Activated T-helper 2 cell treated with anti-CD3 and anti-CD28 coated beads, Interferon-gamma antibody, Interleukin-2, Interleukin-4, amounts not matched to agents 10 μg/mL and 5 μg/mL and 100 μg/mL, durations not matched to agents 14 hours and 24 hours and 36 hours (primary cell): ENCODE results near the gene GTPBP6. TPM values are rescaled to one million over a fixed set of nuclear protein-coding genes. Genes with fewer than 3 reads are reported as not detected.
"Not testable (repeated sequence)": the region's sequence is repeated elsewhere in the genome, so short reads cannot be mapped to it uniquely, and the experiment has no call there.

Experiments used
- DNase-seq: peaks from one replicate; pipeline ENCODE4 v3.0.0; 2021; ENCODE audit warnings: low spot score
- H3K27ac Mint-ChIP-seq: one replicate; pipeline ENCODE4 v1.8.0; 2021; ENCODE audit warnings: mixed read lengths
- H3K27me3 Mint-ChIP-seq: one replicate; pipeline ENCODE4 v1.8.0; 2021; ENCODE audit warnings: low read depth, mixed read lengths
- H3K36me3 Mint-ChIP-seq: one replicate; pipeline ENCODE4 v1.8.0; 2021; ENCODE audit warnings: low read depth, mixed read lengths
- H3K4me1 Mint-ChIP-seq: one replicate; pipeline ENCODE4 v1.8.0; 2021; ENCODE audit warnings: low read depth, mixed read lengths
- H3K4me3 Mint-ChIP-seq: one replicate; pipeline ENCODE4 v1.8.0; 2021; ENCODE audit warnings: low read depth, mild to moderate bottlenecking, moderate library complexity, mixed read lengths
- H3K9me3 Mint-ChIP-seq: one replicate; pipeline ENCODE4 v1.8.0; 2021; ENCODE audit warnings: mixed read lengths
- intact Hi-C: fragments of 100-400 bp; cut with micrococcal nuclease; formaldehyde crosslinking; loops from one replicate; pipeline ENCODE4 v1.15.1; 2023
- total RNA-seq: library from RNA; stranded (reverse); gene quantifications from 2 replicates; pipeline ENCODE4 v1.2.3, GENCODE V29; 2022

GTPBP6 gene
- total RNA-seq, 1 donor from 2014 or later = 65.5 TPM

- H3K27me3 Mint-ChIP-seq = no peaks in the 10 kb centered on the region
- H3K27ac Mint-ChIP-seq = no peak overlapping the region
- no peaks in the 10 kb centered on the region for H3K36me3 Mint-ChIP-seq
- DNase-seq = no peak
- no peaks in the 10 kb centered on the region for H3K9me3 Mint-ChIP-seq
- intact Hi-C loops = no loop called here
- no peaks in the 10 kb centered on the region for H3K4me1 Mint-ChIP-seq
- no peak overlapping the region for H3K4me3 Mint-ChIP-seq
Observed at GRCh38 chrX:264634-265455, 53.8 kb downstream of the GTPBP6 start.

DNA sequence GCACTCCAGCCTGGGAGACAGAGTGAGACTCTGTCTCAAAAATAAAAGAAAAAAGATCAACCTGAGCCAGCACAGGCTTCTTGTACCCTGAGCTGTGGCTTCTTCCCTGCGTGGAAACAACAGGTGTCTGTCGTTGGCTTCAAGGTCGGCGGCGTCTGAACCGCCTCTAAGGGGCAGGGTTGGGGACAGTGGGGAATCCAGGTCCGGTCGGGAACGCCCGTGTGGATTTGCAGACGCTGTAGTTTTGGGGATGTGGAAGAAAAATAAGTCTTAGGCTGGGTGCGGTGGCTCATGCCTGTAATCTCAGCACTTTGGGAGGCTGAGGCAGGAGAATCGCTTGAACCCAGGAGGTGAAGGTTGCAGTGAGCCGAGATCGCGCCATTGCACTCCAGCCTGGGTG, 54.6 kb downstream of the GTPBP6 start:
- intact Hi-C loops, H3K4me3 Mint-ChIP-seq, DNase-seq, H3K27ac Mint-ChIP-seq, H3K27me3 Mint-ChIP-seq, H3K4me1 Mint-ChIP-seq, H3K9me3 Mint-ChIP-seq, H3K36me3 Mint-ChIP-seq: not testable (repeated sequence)

DNA sequence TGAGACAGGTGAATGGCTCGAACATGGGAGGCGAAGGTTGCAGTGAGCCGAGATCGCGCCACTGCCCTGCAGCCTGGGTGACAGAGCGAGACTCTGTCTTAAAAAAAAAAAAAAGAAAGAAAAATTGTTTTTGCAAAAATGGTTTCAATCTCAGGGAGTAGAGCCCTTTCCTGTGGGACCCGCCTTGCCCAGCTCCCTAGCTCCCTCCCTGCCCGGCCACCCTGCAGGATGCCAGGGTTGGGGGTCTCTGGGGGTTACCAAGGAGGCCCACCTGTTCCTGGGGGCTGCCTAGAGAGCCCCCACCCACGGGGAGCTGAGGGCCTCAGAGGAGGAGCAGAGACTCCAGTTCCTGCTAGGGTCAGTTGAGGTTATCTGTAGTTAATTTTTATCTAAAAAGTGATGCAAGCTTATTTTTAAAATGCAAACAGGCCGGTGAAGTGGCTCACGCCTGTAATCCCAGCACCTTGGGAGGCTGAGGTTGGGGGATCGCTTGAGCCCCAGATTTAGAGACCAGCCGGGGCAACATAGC, 56.2 kb downstream of the GTPBP6 start:
- H3K27ac Mint-ChIP-seq = no peak overlapping the region
- no peak overlapping the region for H3K4me3 Mint-ChIP-seq
- no peak for DNase-seq
- intact Hi-C loops = no loop called here
- no peaks in the 10 kb centered on the region for H3K9me3 Mint-ChIP-seq
- H3K4me1 Mint-ChIP-seq = no peaks in the 10 kb centered on the region
- no peaks in the 10 kb centered on the region for H3K36me3 Mint-ChIP-seq
- H3K27me3 Mint-ChIP-seq = no peaks in the 10 kb centered on the region

DNA sequence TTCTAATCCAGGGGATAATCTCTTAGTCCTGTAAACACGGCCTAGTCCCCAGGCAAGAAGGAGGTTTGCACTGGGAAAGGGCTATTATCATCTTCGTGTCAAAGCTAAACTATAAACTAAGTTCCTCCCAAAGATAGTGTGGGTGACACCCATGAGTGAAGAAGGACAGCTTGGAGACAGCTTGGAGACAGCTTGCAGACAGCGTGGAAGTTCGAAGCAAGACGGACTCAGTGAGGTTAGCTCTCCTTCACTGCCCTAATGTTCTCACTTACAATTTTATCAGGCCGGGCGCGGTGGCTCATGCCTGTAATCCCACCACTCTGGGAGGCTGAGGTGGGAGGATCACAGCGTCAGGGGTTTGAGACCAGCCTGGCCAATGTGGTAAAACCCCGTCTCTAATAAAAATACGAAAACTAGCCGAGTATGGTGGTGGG, 56.7 kb downstream of the GTPBP6 start:
- Mint-ChIP-seq H3K27me3 (no peaks in the 10 kb centered on the region), H3K9me3 (no peaks in the 10 kb centered on the region), H3K36me3 (no peaks in the 10 kb centered on the region), H3K4me1 (no peaks in the 10 kb centered on the region), H3K27ac (no peak overlapping the region), H3K4me3 (no peak overlapping the region)
- no peak for DNase-seq
- intact Hi-C loops = no loop called here

DNA sequence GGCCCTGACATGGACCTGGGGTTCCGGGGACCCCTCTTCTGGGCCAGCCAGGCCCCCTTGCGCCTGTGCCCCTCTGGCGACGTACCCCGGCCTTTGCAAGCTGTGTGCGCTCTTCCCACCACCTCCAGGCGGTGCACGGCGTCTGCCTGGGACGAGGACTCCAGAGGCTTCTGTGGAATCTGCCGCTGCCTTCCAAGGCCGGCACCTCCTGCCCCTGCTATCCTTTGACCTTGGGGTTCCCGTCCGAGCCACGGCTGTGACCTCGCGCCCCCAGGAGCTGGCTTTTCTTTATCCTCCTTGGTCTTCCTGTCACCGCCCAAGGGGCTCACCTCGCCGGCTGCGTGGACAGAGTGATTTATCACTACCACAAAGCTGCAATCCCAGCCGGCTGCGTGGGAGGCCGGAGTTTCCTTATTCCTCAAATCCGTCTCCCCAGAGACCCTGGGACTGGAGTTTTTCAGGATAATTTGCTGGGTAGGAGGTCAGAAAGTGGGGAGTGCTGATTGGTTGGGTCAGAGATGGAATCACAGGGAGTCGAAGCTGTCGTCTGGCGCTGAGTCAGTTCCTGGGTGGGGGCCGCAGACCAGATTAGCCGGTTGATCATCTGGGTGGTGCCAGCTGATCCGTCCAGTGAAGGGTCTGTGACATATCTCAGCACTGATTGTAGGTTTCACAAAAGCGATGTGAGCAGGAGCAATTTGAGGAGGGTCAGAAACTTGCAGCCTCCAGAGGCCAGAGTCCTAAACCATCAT, 57.3 kb downstream of the GTPBP6 start:
- Mint-ChIP-seq H3K27ac (no peak overlapping the region), H3K4me1 (no peaks in the 10 kb centered on the region), H3K27me3 (no peaks in the 10 kb centered on the region), H3K9me3 (no peaks in the 10 kb centered on the region), H3K36me3 (no peaks in the 10 kb centered on the region), H3K4me3 (no peak overlapping the region)
- intact Hi-C loops = no loop called here
- DNase-seq = no peak

DNA sequence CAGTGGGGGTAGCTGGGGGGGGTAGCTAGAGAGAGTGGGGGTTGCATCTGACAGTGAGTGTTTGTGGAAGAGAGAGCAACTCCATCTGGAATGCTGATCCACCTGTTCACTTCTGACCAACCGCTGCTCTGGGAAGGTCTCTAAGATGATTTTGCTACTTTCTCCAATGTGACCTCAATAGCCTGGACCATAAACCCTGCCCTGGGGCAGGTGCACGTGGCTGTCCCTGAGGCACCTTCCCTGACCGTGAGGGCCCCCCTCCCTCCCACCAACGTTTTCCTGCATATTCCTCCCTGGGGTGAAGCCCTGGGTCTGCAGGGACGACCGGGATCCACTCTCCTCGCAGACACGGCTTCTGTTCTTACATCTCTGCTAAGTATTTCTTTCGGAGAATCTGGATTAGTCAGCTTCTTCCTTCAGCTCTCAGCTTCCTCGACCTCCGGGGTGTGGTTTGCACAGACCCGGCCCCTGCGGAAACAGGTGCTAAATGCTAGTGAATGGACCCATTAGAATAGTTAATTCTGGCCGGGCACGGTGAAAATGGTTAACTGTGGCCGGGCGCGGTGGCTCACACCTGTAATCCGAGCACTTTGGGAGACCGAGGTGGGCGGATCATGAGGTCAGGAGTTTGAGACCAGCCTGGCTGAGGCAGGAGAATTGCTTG, 58.8 kb downstream of the GTPBP6 start:
- Mint-ChIP-seq H3K4me3 (no peak overlapping the region), H3K27ac (no peak overlapping the region), H3K9me3 (no peaks in the 10 kb centered on the region), H3K27me3 (no peaks in the 10 kb centered on the region), H3K36me3 (no peaks in the 10 kb centered on the region), H3K4me1 (no peaks in the 10 kb centered on the region)
- DNase-seq = no peak
- intact Hi-C loops = no loop called here

- H3K4me3 Mint-ChIP-seq = no peak overlapping the region
- no peaks in the 10 kb centered on the region for H3K36me3 Mint-ChIP-seq
- no peaks in the 10 kb centered on the region for H3K27me3 Mint-ChIP-seq
- no peak overlapping the region for H3K27ac Mint-ChIP-seq
- DNase-seq = no peak
- no peaks in the 10 kb centered on the region for H3K9me3 Mint-ChIP-seq
- H3K4me1 Mint-ChIP-seq = no peaks in the 10 kb centered on the region
- intact Hi-C loops = no loop called here
Observed at GRCh38 chrX:258291-259040, 60.1 kb downstream of the GTPBP6 start.

DNA sequence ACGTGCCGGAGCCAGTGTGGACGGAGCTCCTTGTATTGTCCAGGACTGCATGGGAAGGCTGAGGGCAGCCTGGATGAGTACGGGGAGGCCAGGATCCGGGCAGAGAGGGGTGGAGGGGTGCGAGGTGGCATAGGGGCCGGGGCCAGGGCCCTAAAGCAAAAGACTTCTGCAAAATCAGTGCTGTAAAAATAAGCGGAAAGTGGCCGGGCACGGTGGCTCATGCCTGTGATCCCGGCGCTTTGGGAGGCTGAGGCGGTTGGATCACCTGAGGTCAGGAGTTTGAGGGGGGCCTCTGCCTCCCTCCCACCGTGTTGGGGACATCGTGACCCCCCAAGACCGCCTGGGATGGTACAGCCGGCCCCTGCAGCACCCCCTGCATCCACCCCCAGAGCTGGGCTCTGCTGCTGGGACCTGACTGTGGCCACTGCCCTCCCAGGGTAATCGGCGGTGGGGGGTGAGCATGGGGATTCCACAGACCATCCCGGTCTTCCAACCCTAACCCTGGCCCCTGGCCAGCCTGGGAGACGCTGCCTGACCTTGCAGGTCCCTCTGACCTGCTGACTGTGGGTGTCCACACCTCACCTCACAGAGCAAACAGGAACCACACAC, 60.8 kb downstream of the GTPBP6 start:
- Mint-ChIP-seq H3K4me1 (no peaks in the 10 kb centered on the region), H3K9me3 (peaks cover under 1% of the 10 kb centered on the region), H3K4me3 (no peak overlapping the region), H3K36me3 (no peaks in the 10 kb centered on the region), H3K27ac (no peak overlapping the region), H3K27me3 (no peaks in the 10 kb centered on the region)
- intact Hi-C loops = no loop called here
- no peak for DNase-seq

GRCh38 chrX:257054-257453, 61.5 kb downstream of the GTPBP6 start:
- intact Hi-C loops, H3K36me3 Mint-ChIP-seq, H3K4me1 Mint-ChIP-seq, DNase-seq, H3K9me3 Mint-ChIP-seq, H3K4me3 Mint-ChIP-seq, H3K27ac Mint-ChIP-seq, H3K27me3 Mint-ChIP-seq: not testable (repeated sequence)

DNA sequence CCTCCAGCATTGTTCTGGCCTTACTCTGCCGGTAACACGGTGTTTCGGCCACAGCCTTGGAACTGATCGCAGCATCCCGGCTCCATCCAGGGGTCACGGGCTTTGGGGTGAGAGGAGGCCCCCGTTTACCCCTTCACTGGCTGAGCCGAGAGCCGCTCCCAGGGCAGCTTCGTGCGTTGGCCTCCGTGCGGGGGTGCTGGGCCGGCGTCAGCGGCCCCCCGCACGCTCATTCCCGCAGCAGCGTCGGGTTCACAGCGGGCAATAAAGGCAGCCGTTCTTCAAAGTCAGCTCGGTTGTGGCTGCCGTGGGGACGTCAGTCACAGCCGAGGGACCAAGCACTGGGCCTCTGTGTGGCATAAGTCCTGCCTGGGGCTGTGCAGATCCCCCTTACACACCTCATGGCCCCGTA, 62.7 kb downstream of the GTPBP6 start:
- intact Hi-C loops = no loop called here

More for the DNA sequence above, 62.7 kb downstream of the GTPBP6 start:
- no peak overlapping the region for H3K4me3 Mint-ChIP-seq
- H3K4me1 Mint-ChIP-seq = peaks cover 9% of the 10 kb centered on the region
- no peak overlapping the region for H3K27ac Mint-ChIP-seq
- H3K27me3 Mint-ChIP-seq = no peaks in the 10 kb centered on the region
- H3K9me3 Mint-ChIP-seq = peaks cover 8% of the 10 kb centered on the region
- DNase-seq = no peak
- no peaks in the 10 kb centered on the region for H3K36me3 Mint-ChIP-seq
